Muscle of back (tissue), 13 donors: Measurements from ENCODE around the gene TXN2. TPM values are rescaled to one million over a fixed set of nuclear protein-coding genes. Genes with fewer than 3 reads are reported as not detected.
"Not testable (repeated sequence)": the region's sequence is repeated elsewhere in the genome, so short reads cannot be mapped to it uniquely, and the experiment has no call there.

Experiments
- DNase-seq, 3 donors: peaks; one replicate each; pipeline versions ENCODE4 v3.0.0 to v3.0.0-alpha.2; 2013
- long read RNA-seq, 9 donors: transcript quantifications; one replicate each; lab custom pipeline, GENCODE V29; 2026
- polyA plus RNA-seq, 10 donors: library from polyadenylated mRNA; unstranded; fragments of 120-200 nt; gene quantifications; one replicate each; pipeline ENCODE4 v1.2.1, GENCODE V29; 2013; ENCODE audit not compliant: insufficient read length in 10 of 10

TXN2 gene, protein sequence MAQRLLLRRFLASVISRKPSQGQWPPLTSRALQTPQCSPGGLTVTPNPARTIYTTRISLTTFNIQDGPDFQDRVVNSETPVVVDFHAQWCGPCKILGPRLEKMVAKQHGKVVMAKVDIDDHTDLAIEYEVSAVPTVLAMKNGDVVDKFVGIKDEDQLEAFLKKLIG
- 100 to 1,000 TPM in 8 of 10 donors, 10 to 100 TPM in 2; 92.9 to 113 (median 108) TPM for polyA plus RNA-seq
- long read RNA-seq, donor 1, transcript TXN2-201 (4 exons, 1,736 nt) = major isoform, 46 of 59 reads
- long read RNA-seq, donor 1, partial matches to known transcripts = 8 of 59 reads
- long read RNA-seq, donor 1, other reads (novel, unspliced or antisense) = 0 of 59 reads
- long read RNA-seq, donor 2, transcript TXN2-201 (4 exons, 1,736 nt) = major isoform, 36 of 45 reads
- long read RNA-seq, donor 2, partial matches to known transcripts = 8 of 45 reads
- long read RNA-seq, donor 2, other reads (novel, unspliced or antisense) = 0 of 45 reads
- long read RNA-seq, donor 3 = 0 reads
- long read RNA-seq, donor 4, transcript TXN2-201 (4 exons, 1,736 nt) = major isoform, 34 of 47 reads
- long read RNA-seq, donor 4, partial matches to known transcripts = 10 of 47 reads
- long read RNA-seq, donor 4, other reads (novel, unspliced or antisense) = 0 of 47 reads
- long read RNA-seq, donor 5, transcript TXN2-201 (4 exons, 1,736 nt) = major isoform, 50 of 84 reads
- long read RNA-seq, donor 5, partial matches to known transcripts = 28 of 84 reads
- long read RNA-seq, donor 5, other reads (novel, unspliced or antisense) = 0 of 84 reads
- long read RNA-seq, donor 6, transcript TXN2-201 (4 exons, 1,736 nt) = major isoform, 40 of 56 reads
- long read RNA-seq, donor 6, partial matches to known transcripts = 13 of 56 reads
- long read RNA-seq, donor 6, other reads (novel, unspliced or antisense) = 0 of 56 reads
- long read RNA-seq, donor 7, transcript TXN2-201 (4 exons, 1,736 nt) = major isoform, 30 of 39 reads
- long read RNA-seq, donor 7, partial matches to known transcripts = 8 of 39 reads
- long read RNA-seq, donor 7, other reads (novel, unspliced or antisense) = 0 of 39 reads
- long read RNA-seq, donor 8, transcript TXN2-201 (4 exons, 1,736 nt) = major isoform, 29 of 40 reads
- long read RNA-seq, donor 8, transcript TXN2-204 (4 exons, 1,280 nt) = minor isoform, 5 of 40 reads
- long read RNA-seq, donor 8, partial matches to known transcripts = 5 of 40 reads
- long read RNA-seq, donor 8, other reads (novel, unspliced or antisense) = 0 of 40 reads
- long read RNA-seq, donor 9, transcript TXN2-201 (4 exons, 1,736 nt) = major isoform, 8 of 8 reads
- long read RNA-seq, donor 9, partial matches to known transcripts = 0 of 8 reads
- long read RNA-seq, donor 9, other reads (novel, unspliced or antisense) = 0 of 8 reads

DNA sequence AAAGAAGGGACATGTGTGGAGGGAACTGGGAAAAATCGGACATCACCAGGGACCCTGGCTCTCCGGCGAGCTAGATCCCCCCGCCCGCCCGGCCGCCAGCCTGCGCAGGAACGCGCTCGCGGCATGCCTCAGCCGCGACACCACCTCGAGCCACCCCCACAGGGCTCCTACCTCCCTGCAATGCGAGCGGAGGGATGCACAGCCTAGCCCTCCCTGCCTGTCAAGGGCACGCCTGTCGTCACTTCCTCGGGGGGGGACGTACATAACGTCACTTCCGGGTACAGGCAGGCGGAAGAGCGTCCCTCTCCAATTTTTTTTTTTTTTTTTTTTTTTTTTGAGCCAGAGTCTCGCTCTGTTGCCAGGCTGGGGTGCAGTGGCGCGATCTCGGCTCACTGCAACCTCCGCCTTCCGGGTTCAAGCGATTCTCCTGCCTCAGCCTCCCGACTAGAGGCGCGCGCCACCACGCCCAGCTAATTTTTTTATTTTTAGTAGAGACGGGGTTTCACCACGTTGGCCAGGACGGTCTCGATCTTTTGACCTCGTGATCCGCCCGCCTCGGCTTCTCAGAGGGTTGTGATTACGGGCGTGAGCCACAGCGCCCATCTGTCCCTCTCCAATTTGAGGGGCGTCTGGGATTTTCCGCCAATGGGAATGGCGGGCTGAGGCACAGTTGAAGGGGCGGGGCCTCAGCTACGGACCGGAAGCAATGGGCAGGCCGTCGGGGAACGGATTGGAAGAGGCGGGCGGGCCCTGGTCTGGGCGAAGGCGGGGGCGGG, at the start of gene TXN2:
TXN2 (minus strand) TSS at position 248 of the 776 bp plus-strand sequence. CDS start 803 bp downstream, outside the sequence.
- peak; percentile 97 to 99 (median 98) for DNase-seq

DNA sequence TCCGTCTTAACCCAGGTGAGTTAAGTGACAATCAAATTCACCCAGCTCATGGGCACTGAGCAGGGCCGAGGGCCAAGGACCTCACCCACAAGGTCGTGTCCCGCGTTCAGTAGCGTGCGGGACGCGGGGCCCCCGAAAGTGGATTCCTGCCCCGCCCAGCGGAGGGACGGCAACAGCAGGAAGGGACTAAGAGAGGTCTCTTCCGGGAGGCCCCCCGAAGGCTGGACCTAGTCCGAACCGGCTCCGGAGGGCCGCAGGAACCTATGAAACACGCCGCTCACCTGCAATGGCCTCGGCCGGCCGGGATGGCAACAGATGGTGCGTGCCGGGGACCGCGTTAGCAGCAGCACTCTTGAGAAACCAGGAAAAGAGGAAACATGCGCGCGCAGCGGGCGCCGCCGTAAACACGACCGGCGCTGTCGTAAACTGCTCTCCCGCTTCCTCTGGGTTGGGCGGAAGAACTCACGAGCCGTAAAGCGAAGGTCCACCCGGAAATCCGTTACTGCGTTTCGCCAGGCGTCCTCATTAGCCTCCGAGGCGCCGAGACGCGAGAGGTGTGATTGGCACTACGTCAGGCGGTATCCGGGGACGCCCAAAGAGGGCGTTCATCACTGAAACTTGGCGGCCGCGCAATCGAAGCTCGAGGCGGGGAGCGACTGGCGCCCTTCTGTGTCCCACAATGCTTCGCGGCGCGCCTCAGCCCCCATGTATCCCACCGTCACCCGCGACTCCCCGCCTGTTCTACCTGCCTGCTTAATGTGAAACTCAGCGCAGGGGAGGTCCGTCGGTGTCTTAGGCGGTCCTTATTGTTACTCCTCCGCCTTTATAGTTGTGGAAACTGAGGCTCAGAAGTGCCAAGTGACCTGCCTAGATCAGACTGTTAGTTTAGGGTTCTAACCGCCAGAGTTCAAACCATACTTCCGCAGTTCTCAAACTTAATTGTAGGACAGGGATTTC, 47.6 kb upstream of the TXN2 start, which contains the start of gene EIF3D:
EIF3D (minus strand) TSS at position 372 of the 957 bp plus-strand sequence. CDS start 3,045 bp downstream, outside the sequence.
- peak; percentile 99 to 100 (median 99) for DNase-seq

DNA sequence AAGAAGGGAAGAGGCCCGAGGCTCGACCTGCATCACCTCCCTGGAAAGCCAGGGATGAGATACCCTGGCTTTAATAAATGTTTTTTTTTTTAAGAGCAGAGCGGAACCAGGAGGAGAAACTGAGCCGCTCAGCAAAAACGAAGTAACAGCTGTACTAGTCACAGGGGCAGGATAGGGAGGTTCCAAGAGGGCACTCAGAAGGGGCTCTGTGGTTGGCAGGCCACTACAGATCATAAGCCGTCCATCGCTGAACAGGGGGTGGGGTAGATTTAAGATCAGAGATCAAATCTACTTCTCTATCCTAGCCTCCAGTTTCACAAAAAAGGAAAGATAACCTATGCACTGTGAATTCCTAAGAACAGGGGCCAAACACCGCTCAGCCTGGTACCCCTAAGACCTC, 46.9 kb upstream of the TXN2 start:
- no peak for DNase-seq

DNA sequence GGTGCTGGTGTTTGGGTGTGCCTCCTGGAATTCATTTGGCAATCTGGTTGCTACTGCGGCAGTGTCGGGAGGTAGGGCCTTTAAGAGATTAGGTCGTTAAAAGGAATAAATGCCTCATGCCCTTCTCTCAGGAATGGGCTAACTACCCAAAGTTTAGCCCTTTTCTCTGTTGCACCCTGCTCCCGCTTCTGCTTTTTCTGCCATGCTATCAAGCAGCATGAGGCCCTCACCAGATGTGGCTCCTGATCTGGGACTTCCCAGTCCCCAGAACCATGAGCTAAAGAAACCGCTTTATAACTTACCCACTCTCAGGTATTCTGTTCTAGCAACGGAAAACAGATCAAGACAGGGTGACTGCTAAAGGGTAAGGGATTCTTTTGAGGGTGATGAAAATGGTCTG, 41.2 kb upstream of the TXN2 start:
- no peak for DNase-seq

DNA sequence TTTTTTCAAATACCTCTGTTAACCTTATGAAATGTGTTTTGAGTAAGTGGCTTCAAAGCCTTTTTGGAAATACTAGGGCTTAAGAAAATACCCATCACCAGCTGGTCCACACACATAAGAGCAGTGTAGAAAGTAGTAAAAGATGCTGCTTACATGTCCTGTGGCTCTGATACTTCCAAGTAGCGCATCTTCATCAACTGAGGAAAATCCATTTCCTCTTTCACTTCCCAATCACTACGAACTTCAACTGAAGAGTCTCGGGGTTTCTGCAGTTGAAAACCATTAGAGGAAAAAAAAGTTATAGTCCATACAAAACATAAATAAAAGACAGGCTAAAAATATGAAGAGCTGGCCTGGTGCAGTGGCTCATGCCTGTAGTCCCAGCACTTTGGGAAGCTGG, 39.0 kb upstream of the TXN2 start:
- DNase-seq = no peak

DNA sequence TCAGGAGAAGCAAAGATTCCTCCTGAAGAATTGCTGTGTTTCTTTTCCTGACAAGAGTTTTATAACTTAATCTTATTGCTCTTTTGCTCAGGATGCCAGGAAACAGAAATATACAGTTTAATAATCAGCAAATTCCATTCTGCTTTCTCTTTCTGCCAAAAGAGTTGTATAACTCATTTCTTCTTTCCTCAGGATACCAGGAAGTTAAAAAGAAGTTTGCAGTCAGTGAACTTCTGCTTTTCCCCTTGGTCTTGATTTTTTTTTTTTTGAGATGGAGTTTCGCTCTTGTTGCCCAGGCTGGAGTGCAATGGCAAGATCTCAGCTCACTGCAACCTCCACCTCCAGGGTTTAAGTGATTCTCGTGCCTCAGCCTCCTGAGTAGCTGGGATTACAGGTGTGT, 38.5 kb upstream of the TXN2 start:
- not testable (repeated sequence) for DNase-seq

DNA sequence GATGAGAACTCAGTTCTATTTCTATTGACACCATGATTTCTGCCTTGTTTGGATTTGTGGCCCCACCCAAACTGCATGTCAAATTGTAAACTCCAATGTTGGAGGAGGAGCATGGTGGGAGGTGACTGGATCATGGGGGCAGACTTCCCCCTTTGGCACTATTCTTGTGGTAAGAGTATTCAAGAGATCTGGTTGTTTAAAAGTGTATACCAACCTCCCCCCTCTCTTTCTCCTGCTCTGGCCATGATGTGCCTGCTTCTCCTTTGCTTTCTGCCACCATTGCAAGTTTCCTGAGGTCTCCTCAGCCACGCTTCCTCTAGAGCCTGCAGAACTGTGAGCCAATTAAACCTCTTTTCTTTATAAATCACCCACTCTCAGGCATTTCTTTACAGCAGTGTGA, 33.3 kb upstream of the TXN2 start:
- DNase-seq = no peak

DNA sequence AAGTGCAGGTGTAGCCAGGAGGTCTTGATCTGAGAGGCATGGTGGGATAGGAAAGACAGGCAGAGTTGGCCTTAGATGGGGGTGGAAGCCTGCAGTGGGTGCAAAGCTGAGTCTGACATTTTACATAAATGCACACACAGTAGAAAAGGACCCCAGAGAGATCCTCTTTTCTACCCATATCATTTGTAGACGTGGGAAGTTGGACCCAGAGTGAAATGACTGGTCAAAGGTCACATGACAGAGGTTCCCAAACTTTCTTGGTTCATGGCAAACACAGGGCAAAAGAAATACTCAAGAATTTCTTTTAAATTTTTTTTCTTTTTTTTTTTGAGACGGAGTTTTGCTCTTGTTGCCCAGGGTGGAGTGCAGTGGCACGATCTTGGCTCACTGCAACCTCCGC, 31.6 kb upstream of the TXN2 start:
- DNase-seq = no peak

DNA sequence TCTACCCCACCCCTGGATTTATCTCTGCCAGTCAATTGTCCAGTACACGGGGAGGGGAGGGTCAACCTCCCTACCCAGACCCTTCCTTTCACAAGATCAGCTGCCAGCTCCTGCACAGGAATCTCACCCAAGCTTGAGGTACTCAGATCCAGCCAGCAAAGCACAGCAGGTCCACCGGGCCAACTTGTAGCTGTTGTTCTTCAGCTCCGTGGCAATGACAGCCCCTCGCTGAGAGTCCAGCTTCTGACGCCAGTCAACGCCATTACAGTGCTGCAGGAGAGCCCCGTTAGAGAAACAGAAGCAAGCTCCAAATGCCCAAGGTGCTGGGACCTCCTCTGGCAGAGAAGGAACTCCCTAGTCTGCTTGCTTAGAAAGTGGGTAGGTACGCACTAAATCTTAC, 30.9 kb upstream of the TXN2 start:
- DNase-seq = no peak

DNA sequence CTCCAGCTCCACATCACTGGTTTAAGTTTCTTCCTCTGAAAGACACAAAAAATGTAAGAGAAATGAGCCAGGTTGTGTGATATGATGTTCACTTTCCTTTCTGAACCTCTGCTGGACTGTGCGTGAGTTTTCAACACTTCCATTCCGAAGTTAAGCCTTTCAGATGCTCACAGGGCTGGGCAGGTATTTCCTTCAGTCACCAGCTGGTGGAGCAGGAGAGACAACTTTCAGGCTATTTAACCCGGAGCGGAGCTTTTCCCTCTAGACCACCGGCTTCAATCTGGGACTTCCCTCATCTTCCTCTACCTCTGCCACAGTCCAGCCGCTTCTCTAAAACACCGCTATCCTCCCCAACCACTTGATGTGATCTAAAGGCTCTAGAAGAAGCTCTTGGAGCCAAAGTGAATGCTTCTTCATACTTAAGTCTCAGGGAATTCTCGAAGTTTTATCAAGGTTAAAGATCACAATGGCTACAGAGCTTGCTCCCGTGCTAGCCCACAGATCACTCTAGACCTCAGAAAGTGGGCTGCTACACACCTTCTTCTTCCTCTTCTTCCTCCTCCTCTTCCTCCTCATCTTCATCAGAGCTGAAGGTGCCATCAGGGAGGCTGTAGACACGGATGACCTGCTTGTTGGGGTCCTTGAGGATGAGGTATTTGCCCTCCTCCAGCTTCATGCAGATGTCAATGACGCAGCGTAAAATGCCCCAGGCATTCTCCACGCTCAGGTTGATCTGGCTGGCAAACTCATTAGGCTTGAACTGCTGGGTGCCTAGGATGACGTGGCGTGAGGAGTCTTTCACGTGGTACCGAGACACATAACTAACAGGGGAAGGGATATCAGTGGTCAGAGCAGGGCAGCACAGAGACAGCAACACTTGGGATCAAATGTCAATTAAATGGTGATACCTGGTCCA, 29.8 kb upstream of the TXN2 start:
- peak in 2 of 3 donors; percentile 24 to 74 for DNase-seq

DNA sequence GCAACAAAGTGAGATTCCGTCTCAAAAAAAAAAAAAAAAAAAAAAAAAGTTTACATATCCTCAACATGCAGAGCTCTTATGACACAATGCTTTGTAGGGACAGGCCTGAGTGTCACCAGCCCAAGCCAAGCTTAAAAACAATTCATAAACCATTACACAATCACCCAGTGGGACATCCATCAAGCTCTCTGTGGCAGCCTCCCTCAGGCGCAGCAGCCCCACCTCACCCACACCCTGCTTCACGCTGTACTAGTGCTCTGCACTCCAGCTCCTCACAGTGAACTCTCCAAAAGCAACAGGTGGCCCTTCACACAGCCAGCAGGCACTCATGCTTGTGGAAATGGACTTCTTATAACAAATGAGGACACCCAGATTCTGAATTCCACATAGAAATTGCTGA, 28.9 kb upstream of the TXN2 start:
- DNase-seq = no peak

DNA sequence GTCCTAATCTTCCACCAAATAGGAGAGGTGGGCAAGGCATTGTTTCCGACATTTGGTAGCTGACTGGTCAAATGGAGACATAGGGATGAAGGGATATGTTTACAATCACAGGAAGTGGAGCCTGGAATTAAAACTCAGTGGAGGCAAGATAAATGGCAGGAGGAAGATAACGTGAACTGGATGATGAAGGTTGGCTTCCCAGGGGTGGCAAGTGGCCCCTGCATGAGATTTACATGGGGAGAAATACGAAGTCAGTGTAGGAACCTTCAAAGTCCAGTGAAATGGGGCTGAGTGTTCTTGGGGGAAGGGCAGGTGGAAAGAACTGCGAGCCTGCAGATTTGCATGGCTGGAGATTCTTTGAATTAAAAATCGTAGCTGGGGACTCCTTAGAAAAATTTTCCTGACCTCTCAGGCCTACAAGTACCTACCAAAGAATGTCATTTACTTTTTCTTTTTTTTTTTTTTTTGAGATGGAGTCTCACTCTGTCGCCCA, 26.1 kb upstream of the TXN2 start:
- DNase-seq = no peak

DNA sequence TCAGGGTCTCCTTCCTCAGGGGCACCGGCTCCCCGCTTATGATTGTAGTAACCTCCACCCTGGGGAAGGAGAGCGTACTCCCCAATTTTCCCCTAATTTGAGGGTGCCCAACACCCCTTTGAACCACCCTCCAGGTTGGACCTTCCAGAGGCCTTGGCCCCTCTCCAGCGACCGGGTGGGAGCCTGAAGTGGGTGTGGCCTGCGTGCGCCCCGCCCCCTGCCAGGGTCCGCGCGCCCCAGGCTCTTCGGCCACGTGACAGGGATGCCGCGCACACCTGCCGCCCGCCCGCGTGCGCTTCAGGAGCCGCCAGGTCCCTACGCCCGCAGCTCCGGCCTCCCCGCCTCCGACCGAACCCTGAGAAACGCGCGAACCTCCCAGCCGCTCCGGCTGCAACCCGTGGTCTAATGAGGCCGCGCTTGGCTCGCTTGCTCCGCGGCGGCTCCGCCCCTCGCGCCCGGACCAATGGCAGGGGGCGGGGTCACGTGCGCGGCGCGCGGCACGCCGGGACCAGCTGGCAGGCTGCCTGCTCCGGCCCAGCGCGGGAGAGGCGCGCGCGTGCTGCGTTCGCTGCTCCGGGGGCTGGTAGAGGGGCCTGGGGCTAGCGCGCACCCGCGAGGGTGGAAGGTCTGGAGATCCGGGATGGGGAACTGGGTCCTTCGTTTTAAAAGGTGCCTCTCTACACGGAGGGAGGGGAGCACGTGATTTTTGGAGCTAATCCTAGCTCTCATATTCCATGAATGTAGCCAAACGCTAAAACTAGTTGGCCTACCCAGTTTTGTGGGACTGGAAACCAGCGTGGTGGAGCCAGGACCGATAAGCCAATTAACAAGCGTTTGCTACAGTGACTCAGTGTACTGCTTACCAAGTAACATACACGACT, 25.4 kb upstream of the TXN2 start, which contains the start of gene FOXRED2:
FOXRED2 (minus strand) TSS at position 404 of the 881 bp plus-strand sequence. CDS start 618 bp downstream, outside the sequence.
- DNase-seq = peak; percentile 88 to 96 (median 92)

DNA sequence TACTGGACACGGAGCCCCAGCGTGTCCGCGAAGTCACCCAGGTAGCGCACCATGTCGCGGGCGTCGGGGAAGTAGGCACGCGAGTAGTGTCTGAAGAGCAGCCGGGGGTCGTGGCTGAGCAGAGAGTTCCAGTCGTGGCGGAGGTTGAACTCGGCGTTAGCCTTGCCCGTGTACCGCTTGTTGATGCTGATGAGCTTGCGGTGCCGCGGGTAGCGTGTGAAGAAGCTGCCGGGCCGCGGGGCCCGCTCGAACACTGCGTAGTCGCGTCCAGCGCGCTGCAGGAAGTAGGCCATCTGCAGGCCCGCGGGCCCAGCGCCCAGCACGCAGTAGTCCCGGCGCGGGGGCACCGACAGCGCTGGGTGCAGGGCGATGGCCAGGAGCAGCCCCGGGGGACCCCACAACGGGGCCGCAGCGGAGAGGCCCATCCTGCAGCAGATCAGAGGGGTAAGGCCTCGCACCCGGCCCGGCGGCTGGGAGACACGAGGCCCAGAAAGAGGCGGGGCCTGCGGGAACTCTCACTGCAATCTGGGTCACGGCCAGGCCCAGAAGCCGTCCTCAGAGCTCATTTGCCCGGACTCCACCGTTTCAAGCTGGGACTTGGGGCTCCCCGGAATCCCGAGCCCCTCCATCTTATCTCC, 24.7 kb upstream of the TXN2 start:
- DNase-seq = no peak

DNA sequence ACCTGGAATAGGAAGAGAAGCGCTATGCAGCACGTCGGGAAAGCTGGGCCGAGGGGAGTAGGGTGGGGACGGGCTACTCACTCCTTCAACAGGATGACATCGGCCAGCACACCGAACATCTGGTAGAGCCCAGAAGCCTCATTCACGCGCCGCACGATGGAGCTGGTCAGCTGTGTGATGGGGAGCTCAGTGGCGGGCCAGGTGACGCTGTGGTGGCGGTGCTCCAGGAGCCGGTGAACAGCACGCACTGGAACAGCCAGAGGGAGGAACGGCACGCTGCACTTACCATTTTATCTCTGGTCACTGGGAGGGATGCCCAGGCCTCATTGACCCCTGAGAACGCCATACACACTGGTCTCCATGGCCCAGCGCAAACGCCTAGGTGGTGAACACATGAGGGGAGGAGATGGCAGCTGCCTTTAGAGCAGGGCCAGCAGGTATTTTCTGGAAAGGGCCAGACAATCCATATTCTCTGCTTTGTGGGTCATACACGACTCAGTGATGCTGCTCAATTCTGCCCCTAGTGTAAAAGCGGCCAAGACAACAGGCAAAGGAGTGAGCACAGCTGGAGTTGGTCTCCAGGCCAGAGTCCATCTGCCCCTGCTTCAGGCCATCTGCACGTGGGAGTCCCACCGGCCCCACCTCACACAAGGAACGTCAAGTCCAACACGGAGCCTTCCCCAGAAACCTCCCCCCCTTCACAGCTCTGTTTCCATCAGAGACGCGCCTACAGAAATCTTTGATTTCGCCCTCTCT, 16.6 kb upstream of the TXN2 start:
- DNase-seq = no peak

DNA sequence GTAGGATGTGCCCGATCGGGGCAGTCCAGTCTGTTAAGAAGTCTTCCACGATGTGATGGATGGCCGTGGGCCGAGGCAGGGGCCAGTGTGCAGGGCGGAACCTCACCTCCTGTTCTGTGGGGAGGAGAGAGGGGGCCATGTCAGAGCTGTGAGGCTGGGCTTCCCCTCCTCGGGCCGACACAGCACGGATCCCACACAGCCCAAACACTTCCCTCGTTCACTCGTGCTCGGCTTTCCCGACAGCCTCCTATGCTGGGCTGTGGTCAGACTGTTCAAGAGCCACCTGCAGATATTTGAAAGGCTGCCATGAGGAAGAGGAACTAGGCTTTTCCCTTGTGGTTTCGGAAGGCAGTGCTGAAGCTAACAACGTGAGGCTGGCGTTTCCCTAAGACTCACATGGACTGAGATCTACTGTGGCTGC, 12.3 kb upstream of the TXN2 start:
- DNase-seq = peak in 1 of 3 donors; percentile 61
